WTC11 (cell line): ENCODE results near the gene ACAA1. TPM values are rescaled to one million over a fixed set of nuclear protein-coding genes. Genes with fewer than 3 reads are reported as not detected.

Experiments used
- ATAC-seq: fragments of 200-7000 bp; cut with Tn5 transposase; 2 replicates; pipeline ENCODE4 v1.10.0; 2021; ENCODE audit warnings: mild to moderate bottlenecking, moderate library complexity
- CTCF ChIA-PET: fragments of 300-600 bp; sonication (Branson Sonifier 250); formaldehyde crosslinking; loops from one replicate; lab custom pipeline; 2021; ENCODE audit warnings: antibody characterized with exemption; lab: Charles Lee
- POLR2A ChIA-PET: fragments of 350-600 bp; sonication (Branson Sonifier 250); formaldehyde crosslinking; loops from one replicate; lab custom pipeline; 2021; ENCODE audit warnings: antibody characterized with exemption; lab: Charles Lee
- DNase-seq: peaks from one replicate; pipeline ENCODE4 v3.0.0; 2021; ENCODE audit warnings: low spot score
- H3K27ac Mint-ChIP-seq: 2 replicates; pipeline ENCODE4 v1.8.0; 2021; ENCODE audit warnings: mixed read lengths
- H3K27me3 Mint-ChIP-seq: 2 replicates; pipeline ENCODE4 v1.8.0; 2021; ENCODE audit warnings: low read depth, mild to moderate bottlenecking, moderate library complexity, mixed read lengths
- H3K36me3 Mint-ChIP-seq: 2 replicates; pipeline ENCODE4 v1.8.0; 2021; ENCODE audit warnings: mixed read lengths
- H3K4me1 Mint-ChIP-seq: 2 replicates; pipeline ENCODE4 v1.8.0; 2022; ENCODE audit warnings: mixed read lengths
- H3K4me3 Mint-ChIP-seq: 2 replicates; pipeline ENCODE4 v1.8.0; 2021; ENCODE audit warnings: mild to moderate bottlenecking, moderate library complexity, mixed read lengths
- H3K9me3 Mint-ChIP-seq: 2 replicates; pipeline ENCODE4 v1.8.0; 2021; ENCODE audit warnings: mixed read lengths
- ARID4B ChIP-seq: sonication (generic); formaldehyde crosslinking; IDR thresholded peaks from 2 replicates; pipeline ENCODE4 v1.8.0; 2023; ENCODE audit warnings: missing genetic modification reagents, mild to moderate bottlenecking, borderline replicate concordance
- CREB1 ChIP-seq: sonication (generic); formaldehyde crosslinking; IDR thresholded peaks from 2 replicates; pipeline ENCODE4 v1.8.0; 2023; ENCODE audit warnings: mild to moderate bottlenecking, missing genetic modification reagents
- CTCF ChIP-seq: fragments of 200-600 bp; IDR thresholded peaks from 2 replicates; pipeline ENCODE4 v1.8.0; 2022; ENCODE audit warnings: antibody characterized with exemption
- GRHL2 ChIP-seq: fragments of 250-450 bp; sonication (Bioruptor Pico); IDR thresholded peaks from 2 replicates; pipeline ENCODE4 v1.8.0; 2022; ENCODE audit warnings: mild to moderate bottlenecking, moderate library complexity; ENCODE audit not compliant: insufficient replicate concordance, severe bottlenecking
- JAZF1 ChIP-seq: fragments of 250-450 bp; sonication (Bioruptor Pico); IDR thresholded peaks from 2 replicates; pipeline ENCODE4 v1.9.0; 2021; ENCODE audit warnings: moderate library complexity, mild to moderate bottlenecking, inconsistent platforms
- JUN ChIP-seq: sonication (generic); formaldehyde crosslinking; IDR thresholded peaks from 2 replicates; pipeline ENCODE4 v1.8.0; 2023; ENCODE audit warnings: mild to moderate bottlenecking, missing genetic modification reagents
- MXD4 ChIP-seq: fragments of 250-450 bp; sonication (Bioruptor Pico); IDR thresholded peaks from 2 replicates; pipeline ENCODE4 v1.8.0; 2021; ENCODE audit warnings: mild to moderate bottlenecking, moderate library complexity, borderline replicate concordance
- MYBL2 ChIP-seq: sonication (generic); formaldehyde crosslinking; IDR thresholded peaks from 2 replicates; pipeline ENCODE4 v1.8.1; 2023; ENCODE audit warnings: mild to moderate bottlenecking, moderate library complexity, missing genetic modification reagents
- NFATC4 ChIP-seq: fragments of 250-450 bp; sonication (Bioruptor Pico); IDR thresholded peaks from 2 replicates; pipeline ENCODE4 v1.9.0; 2021; ENCODE audit warnings: mild to moderate bottlenecking
- NR1H2 ChIP-seq: sonication (generic); formaldehyde crosslinking; IDR thresholded peaks from 2 replicates; pipeline ENCODE4 v1.9.0; 2021; ENCODE audit warnings: mild to moderate bottlenecking, moderate library complexity, missing genetic modification reagents
- PRRX2 ChIP-seq: fragments of 250-450 bp; sonication (Bioruptor Pico); IDR thresholded peaks from 2 replicates; pipeline ENCODE4 v1.8.0; 2021; ENCODE audit warnings: mild to moderate bottlenecking
- SP1 ChIP-seq: sonication (generic); formaldehyde crosslinking; conservative IDR thresholded peaks from 2 replicates; pipeline ENCODE4 v1.8.1; 2022; ENCODE audit warnings: missing genetic modification reagents
- USF1 ChIP-seq: sonication (generic); formaldehyde crosslinking; IDR thresholded peaks from 2 replicates; pipeline ENCODE4 v1.8.0; 2022; ENCODE audit warnings: mild to moderate bottlenecking, missing genetic modification reagents
- ZBTB21 ChIP-seq: sonication (generic); formaldehyde crosslinking; IDR thresholded peaks from 2 replicates; pipeline ENCODE4 v1.8.1; 2023; ENCODE audit warnings: mild to moderate bottlenecking, missing genetic modification reagents, borderline replicate concordance
- ZMAT4 ChIP-seq: fragments of 250-450 bp; sonication (Bioruptor Pico); IDR thresholded peaks from 2 replicates; pipeline ENCODE4 v1.9.0; 2021; ENCODE audit warnings: mild to moderate bottlenecking
- ZNF219 ChIP-seq: sonication (generic); formaldehyde crosslinking; IDR thresholded peaks from 2 replicates; pipeline ENCODE4 v1.8.0; 2023; ENCODE audit warnings: missing genetic modification reagents, mild to moderate bottlenecking, borderline replicate concordance
- ZNF317 ChIP-seq: sonication (generic); formaldehyde crosslinking; IDR thresholded peaks from 2 replicates; pipeline ENCODE4 v1.8.1; 2023; ENCODE audit warnings: low read depth, mild to moderate bottlenecking, moderate library complexity, missing genetic modification reagents, borderline replicate concordance
- ZNF423 ChIP-seq: fragments of 250-450 bp; sonication (Bioruptor Pico); IDR thresholded peaks from 2 replicates; pipeline ENCODE4 v2.1.2; 2022; ENCODE audit warnings: mild to moderate bottlenecking, moderate library complexity
- ZNF512 ChIP-seq: sonication (generic); formaldehyde crosslinking; IDR thresholded peaks from 2 replicates; pipeline ENCODE4 v1.8.1; 2022; ENCODE audit warnings: missing genetic modification reagents, borderline replicate concordance
- ZNF671 ChIP-seq: fragments of 250-450 bp; sonication (Bioruptor Pico); IDR thresholded peaks from 2 replicates; pipeline ENCODE4 v1.8.0; 2021; ENCODE audit warnings: mild to moderate bottlenecking
- total RNA-seq: library from RNA; stranded (reverse); gene quantifications from 3 replicates; pipeline ENCODE4 v1.2.3, GENCODE V29; 2021

ACAA1 gene
- total RNA-seq, 1 experiment from 2014 or later = 46.5 TPM

GRCh38 chr3:38111696-38112377 lies 25.1 kb downstream of the ACAA1 start:
- no peaks in the 10 kb centered on the region for H3K9me3 Mint-ChIP-seq
- H3K27ac Mint-ChIP-seq = no peak overlapping the region
- H3K27me3 Mint-ChIP-seq = peaks cover 6% of the 10 kb centered on the region
- TF ChIP-seq JAZF1 (CRISPR knock-in tag) = no peak
- TF ChIP-seq GRHL2 = no peak
- no peak for TF ChIP-seq SP1 (CRISPR knock-in tag)
- TF ChIP-seq ZNF423 (CRISPR knock-in tag) = no peak
- TF ChIP-seq NFATC4 (CRISPR knock-in tag) = no peak
- no peak for TF ChIP-seq CREB1
- TF ChIP-seq USF1 (CRISPR knock-in tag) = no peak
- no peak for TF ChIP-seq ZNF671 (CRISPR knock-in tag)
- TF ChIP-seq CTCF = no peak
- no peak for TF ChIP-seq ZNF219 (CRISPR knock-in tag)
- TF ChIP-seq NR1H2 (CRISPR knock-in tag) = no peak
- no peak for TF ChIP-seq MYBL2 (CRISPR knock-in tag)
- no peak for TF ChIP-seq ZNF317 (CRISPR knock-in tag)
- no peak for TF ChIP-seq MXD4 (CRISPR knock-in tag)
- no peak for TF ChIP-seq JUN
- TF ChIP-seq ZNF512 (CRISPR knock-in tag) = no peak
- H3K4me1 Mint-ChIP-seq = no peaks in the 10 kb centered on the region
- POLR2A ChIA-PET = interaction anchor here (0.5 kb wide), 1 partner anchor 1782 kb away, joined by 3 read pairs; no protein-coding TSS in a partner anchor
- CTCF ChIA-PET = no interaction called here
- no peak overlapping the region for H3K4me3 Mint-ChIP-seq
- DNase-seq (no peak), ATAC-seq (no peak)
- H3K36me3 Mint-ChIP-seq = no peaks in the 10 kb centered on the region

- Mint-ChIP-seq H3K4me3 (no peak overlapping the region), H3K27me3 (peaks cover 6% of the 10 kb centered on the region), H3K9me3 (no peaks in the 10 kb centered on the region), H3K27ac (no peak overlapping the region), H3K4me1 (no peaks in the 10 kb centered on the region), H3K36me3 (no peaks in the 10 kb centered on the region)
- DNase-seq (no peak), ATAC-seq (no peak)
- TF ChIP-seq ZMAT4 (CRISPR knock-in tag) (no peak), ARID4B (CRISPR knock-in tag) (no peak), PRRX2 (no peak), ZBTB21 (CRISPR knock-in tag) (no peak), NR1H2 (CRISPR knock-in tag) (no peak), CTCF (no peak)
- POLR2A ChIA-PET = no interaction called here
- CTCF ChIA-PET = no interaction called here
Observed at GRCh38 chr3:38111201-38111600, 25.7 kb downstream of the ACAA1 start.
